GM19023 (cell line): ENCODE data around the gene RAD51B.

Source experiments
- ATAC-seq: cut with Tn5 transposase; IDR thresholded peaks from one replicate; pipeline ENCODE4 v1.9.1; 2021; ENCODE audit warnings: mild to moderate bottlenecking, moderate library complexity; ENCODE audit not compliant: unreplicated experiment

RAD51B gene

GRCh38 chr14:68394118-68394763 lies 574.7 kb downstream of the RAD51B start:
- ATAC-seq: no peak

GRCh38 chr14:68394764-68395143 lies 575.2 kb downstream of the RAD51B start:
- ATAC-seq: no peak

GRCh38 chr14:68395604-68396003 lies 576.0 kb downstream of the RAD51B start:
- ATAC-seq: no peak

- no peak for ATAC-seq
Observed at GRCh38 chr14:68396461-68396860, 576.9 kb downstream of the RAD51B start.

DNA sequence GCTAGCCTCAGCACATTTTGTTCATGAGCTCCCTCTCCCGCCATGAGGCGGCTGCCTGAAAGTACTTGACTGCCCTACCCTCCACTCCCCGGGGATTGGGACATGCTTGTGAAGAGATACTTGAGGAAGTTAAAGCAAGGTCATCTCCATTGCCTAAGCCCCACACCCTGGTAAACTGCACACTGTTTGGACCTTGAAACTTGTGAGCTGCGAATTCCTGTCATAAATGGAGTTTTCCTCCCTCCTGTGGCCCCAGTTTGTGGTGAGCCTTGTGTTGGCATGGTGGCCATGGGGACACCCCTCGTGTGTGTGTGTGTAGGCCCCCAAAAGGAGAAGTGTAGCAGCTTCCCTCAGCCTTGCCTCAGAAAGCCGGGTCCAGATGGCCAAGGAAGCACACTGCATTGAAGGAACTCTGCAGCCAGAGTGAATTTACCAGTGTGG lies 577.8 kb downstream of the RAD51B start:
- ATAC-seq: no peak

- no peak for ATAC-seq
Observed at GRCh38 chr14:68397822-68398221, 578.2 kb downstream of the RAD51B start.

DNA sequence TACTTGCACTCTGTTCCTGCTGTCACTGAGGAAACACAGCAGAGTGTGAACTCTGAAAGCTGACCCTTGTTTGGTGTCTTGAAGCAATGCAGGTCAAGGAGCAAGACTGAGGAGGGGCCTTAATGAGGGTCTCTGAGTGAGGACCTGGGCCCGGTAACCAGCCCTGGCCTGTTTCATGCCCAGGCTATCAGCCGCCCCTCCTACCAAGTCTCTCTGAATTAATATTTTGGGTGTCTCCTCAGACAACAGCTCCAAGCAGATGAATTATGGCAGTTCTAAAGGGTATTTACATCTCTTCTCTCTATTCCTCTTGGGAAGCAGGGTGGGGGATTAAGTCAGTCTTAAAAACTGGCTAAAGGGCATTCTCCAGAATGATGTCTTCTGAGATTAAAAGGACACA lies 578.8 kb downstream of the RAD51B start:
- no peak for ATAC-seq

DNA sequence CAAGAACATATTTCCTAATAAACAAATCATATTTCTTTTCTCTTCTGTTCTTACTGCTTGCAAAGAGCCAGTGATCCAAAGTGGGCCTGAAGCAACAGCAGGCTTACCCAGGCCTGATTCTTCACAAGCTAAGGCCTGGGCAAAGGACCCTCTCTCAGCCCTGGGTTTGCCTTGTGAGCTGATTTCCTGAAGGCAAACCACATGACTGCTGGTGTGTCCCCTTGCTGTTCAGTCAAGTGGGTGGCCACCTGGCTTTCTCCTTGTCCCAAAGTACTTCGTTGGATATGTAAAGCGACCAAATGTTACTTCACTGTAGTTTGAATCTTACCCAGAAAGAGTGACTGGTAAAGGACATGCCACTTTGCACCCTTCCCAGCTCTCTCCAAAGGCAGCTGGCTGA lies 580.4 kb downstream of the RAD51B start:
- ATAC-seq: no peak

- no peak for ATAC-seq
Observed at GRCh38 chr14:68401317-68401716, 581.7 kb downstream of the RAD51B start.

GRCh38 chr14:68401855-68402254 lies 582.3 kb downstream of the RAD51B start:
- ATAC-seq: peak; percentile 68

DNA sequence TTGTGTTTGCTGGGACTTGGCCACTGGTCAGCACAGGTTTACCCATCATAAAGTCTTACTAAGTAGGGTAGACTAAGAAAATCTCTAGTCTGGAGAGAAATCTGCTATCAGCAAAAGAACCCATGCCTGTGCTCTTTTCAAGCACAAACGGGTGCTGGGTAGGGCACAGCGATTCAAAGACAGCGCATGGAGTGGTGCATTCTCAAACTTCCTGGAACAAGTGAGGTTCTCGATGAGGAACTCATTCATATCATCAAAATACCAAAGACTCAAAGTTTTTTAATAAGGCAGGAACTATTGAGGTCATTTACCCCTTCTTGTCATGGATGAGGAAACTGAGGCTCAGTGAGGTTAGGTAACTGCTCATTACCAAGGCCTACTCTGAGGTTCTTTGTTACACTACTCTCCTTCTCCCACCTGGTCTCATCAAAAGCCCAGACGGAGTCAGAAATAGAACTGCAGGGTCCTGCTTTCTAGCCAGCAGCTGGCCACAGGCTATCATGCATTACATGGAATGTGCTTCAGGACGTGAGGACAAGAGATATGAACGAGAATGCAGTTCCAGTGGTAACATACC lies 583.0 kb downstream of the RAD51B start:
- no peak for ATAC-seq

- ATAC-seq: no peak
Observed at GRCh38 chr14:68403191-68404145, 583.9 kb downstream of the RAD51B start.

GRCh38 chr14:68404146-68404527 lies 584.6 kb downstream of the RAD51B start:
- no peak for ATAC-seq

GRCh38 chr14:68404652-68405183 lies 585.1 kb downstream of the RAD51B start:
- no peak for ATAC-seq

GRCh38 chr14:68405961-68406360 lies 586.4 kb downstream of the RAD51B start:
- ATAC-seq: no peak

DNA sequence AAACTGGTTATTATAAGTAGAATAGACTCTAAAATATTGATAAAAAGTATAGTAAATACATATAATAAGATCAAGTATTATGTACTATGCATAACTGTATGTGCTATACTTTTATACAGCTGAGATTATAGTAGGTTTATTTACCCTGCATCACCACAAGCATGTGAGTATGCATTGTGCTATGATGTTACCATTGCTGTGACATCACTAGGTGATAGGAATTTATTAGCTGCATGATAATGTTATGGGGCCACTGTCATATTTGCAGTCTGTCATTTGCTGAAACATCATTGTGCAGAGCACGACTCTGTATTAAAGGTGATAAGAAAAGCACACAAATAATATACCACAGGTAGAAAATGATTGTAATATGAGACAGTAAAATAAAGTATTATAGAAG lies 587.7 kb downstream of the RAD51B start:
- no peak for ATAC-seq

GRCh38 chr14:68407825-68408224 lies 588.2 kb downstream of the RAD51B start:
- ATAC-seq: no peak

DNA sequence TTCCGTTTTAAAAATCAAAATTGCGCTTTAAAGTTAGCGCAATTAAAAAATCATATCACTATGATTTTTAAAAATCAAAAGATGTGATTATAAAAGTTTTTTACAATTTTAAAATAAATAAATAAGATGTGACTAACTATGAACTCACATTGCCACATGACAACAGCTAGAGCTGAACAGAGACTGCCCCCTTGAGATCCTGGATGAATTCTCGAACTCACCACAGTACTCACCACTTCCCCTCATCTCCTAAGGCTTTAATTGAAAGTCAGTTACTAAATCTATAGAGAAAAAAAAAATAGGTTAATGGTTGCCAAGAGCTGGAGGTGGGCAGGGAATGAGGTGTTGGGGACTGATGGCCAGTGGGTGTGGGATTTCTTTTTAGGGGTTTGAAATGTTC lies 589.1 kb downstream of the RAD51B start:
- ATAC-seq: no peak

DNA sequence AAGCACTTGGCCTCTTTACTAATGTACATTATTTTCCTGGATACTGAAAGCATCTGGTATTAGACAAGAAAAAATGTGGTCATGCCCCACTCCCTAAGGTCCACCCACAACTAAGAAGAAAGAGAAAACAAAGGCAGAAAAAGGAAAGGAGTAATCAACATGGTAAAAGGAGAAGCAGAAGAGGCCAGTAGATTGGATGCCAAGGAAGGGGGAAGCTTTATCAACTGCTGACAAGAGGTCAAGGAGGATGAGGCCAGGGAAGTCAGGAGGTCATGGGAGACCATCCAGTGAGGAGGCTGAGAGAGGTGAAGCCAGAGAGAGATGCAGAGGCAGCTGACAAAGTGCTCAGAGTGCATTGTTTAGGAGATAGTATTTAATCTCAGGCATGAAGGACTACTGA lies 589.8 kb downstream of the RAD51B start:
- ATAC-seq: no peak

- ATAC-seq: no peak
Observed at GRCh38 chr14:68412505-68413465, 593.2 kb downstream of the RAD51B start.
